HG02938 (cell line): ENCODE measurements around the gene VWA2.

Experiments
- ATAC-seq: cut with Tn5 transposase; IDR thresholded peaks from one replicate; pipeline ENCODE4 v1.9.1; 2021; ENCODE audit warnings: mild to moderate bottlenecking, moderate library complexity; ENCODE audit not compliant: unreplicated experiment

Gene VWA2

GRCh38 chr10:114245121-114245791 is 6.2 kb downstream of the VWA2 start:
- ATAC-seq = no peak

GRCh38 chr10:114246679-114247305 is 7.7 kb downstream of the VWA2 start:
- ATAC-seq = no peak

GRCh38 chr10:114250236-114250635 is 11.2 kb downstream of the VWA2 start:
- ATAC-seq = no peak

GRCh38 chr10:114250716-114251115 is 11.7 kb downstream of the VWA2 start:
- no peak for ATAC-seq

- no peak for ATAC-seq
Measured at GRCh38 chr10:114252092-114252491, 13.0 kb downstream of the VWA2 start.

GRCh38 chr10:114252883-114253282 is 13.8 kb downstream of the VWA2 start:
- ATAC-seq = no peak

GRCh38 chr10:114255227-114255626 is 16.2 kb downstream of the VWA2 start:
- no peak for ATAC-seq

- no peak for ATAC-seq
Measured at GRCh38 chr10:114256008-114256765, 17.1 kb downstream of the VWA2 start.

GRCh38 chr10:114256822-114257221 is 17.8 kb downstream of the VWA2 start:
- no peak for ATAC-seq

- ATAC-seq = no peak
Measured at GRCh38 chr10:114257498-114257897, 18.4 kb downstream of the VWA2 start.

GRCh38 chr10:114258274-114258840 is 19.3 kb downstream of the VWA2 start:
- no peak for ATAC-seq

- no peak for ATAC-seq
Measured at GRCh38 chr10:114259824-114260223, 20.8 kb downstream of the VWA2 start.

GRCh38 chr10:114260366-114260765 is 21.3 kb downstream of the VWA2 start:
- no peak for ATAC-seq

- no peak for ATAC-seq
Measured at GRCh38 chr10:114261076-114261475, 22.0 kb downstream of the VWA2 start.

GRCh38 chr10:114262496-114262895 is 23.4 kb downstream of the VWA2 start:
- no peak for ATAC-seq

- ATAC-seq = no peak
Measured at GRCh38 chr10:114265392-114266053, 26.5 kb downstream of the VWA2 start.

GRCh38 chr10:114266521-114266920 is 27.5 kb downstream of the VWA2 start:
- ATAC-seq = no peak

- ATAC-seq = no peak
Measured at GRCh38 chr10:114271075-114271778, 32.2 kb downstream of the VWA2 start.

GRCh38 chr10:114271779-114272167 is 32.7 kb downstream of the VWA2 start:
- no peak for ATAC-seq

GRCh38 chr10:114272696-114273095 is 33.6 kb downstream of the VWA2 start:
- no peak for ATAC-seq

- no peak for ATAC-seq
Measured at GRCh38 chr10:114273910-114274309, 34.9 kb downstream of the VWA2 start.
